GM18870 (cell line): Measurements from ENCODE around the gene PAK6.

Experiments
- ATAC-seq: cut with Tn5 transposase; IDR thresholded peaks from one replicate; pipeline ENCODE4 v1.9.1; 2021; ENCODE audit warnings: moderate library complexity; ENCODE audit not compliant: unreplicated experiment

Gene PAK6

GRCh38 chr15:40275523-40275922 lies 36.7 kb downstream of the PAK6 start:
- ATAC-seq, result no peak

GRCh38 chr15:40275954-40276353 lies 37.1 kb downstream of the PAK6 start:
- no peak for ATAC-seq

DNA sequence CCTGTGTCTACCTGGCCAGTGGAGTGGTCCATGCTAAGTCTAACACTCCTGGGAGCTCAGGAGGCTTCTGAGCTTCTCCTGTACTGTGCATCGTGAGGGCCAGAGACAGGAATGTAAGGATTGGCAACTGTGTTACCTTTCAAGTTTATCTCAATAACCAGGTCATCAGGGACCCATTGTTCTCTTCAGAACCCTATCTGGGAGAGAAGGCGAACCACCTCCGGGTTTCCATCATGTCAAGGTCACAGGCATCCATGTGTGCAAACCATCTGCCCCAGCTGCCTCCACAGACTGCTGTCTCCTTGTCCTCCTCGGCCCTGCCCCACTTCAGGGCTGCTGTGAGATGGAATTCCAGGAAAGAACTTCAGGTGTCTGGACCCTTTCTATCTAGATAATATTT lies 38.1 kb downstream of the PAK6 start:
- no peak for ATAC-seq

- ATAC-seq, result no peak
Measured at GRCh38 chr15:40277471-40277870, 38.6 kb downstream of the PAK6 start.

GRCh38 chr15:40278026-40278425 lies 39.2 kb downstream of the PAK6 start:
- ATAC-seq, result no peak

GRCh38 chr15:40279437-40280141 lies 40.7 kb downstream of the PAK6 start:
- ATAC-seq, result no peak

- ATAC-seq, result no peak
Measured at GRCh38 chr15:40280260-40281056, 41.6 kb downstream of the PAK6 start.

- no peak for ATAC-seq
Measured at GRCh38 chr15:40281057-40281800, 42.4 kb downstream of the PAK6 start.

- ATAC-seq, result no peak
Measured at GRCh38 chr15:40281801-40282146, 42.9 kb downstream of the PAK6 start.

GRCh38 chr15:40282147-40282868 lies 43.4 kb downstream of the PAK6 start:
- ATAC-seq, result no peak

DNA sequence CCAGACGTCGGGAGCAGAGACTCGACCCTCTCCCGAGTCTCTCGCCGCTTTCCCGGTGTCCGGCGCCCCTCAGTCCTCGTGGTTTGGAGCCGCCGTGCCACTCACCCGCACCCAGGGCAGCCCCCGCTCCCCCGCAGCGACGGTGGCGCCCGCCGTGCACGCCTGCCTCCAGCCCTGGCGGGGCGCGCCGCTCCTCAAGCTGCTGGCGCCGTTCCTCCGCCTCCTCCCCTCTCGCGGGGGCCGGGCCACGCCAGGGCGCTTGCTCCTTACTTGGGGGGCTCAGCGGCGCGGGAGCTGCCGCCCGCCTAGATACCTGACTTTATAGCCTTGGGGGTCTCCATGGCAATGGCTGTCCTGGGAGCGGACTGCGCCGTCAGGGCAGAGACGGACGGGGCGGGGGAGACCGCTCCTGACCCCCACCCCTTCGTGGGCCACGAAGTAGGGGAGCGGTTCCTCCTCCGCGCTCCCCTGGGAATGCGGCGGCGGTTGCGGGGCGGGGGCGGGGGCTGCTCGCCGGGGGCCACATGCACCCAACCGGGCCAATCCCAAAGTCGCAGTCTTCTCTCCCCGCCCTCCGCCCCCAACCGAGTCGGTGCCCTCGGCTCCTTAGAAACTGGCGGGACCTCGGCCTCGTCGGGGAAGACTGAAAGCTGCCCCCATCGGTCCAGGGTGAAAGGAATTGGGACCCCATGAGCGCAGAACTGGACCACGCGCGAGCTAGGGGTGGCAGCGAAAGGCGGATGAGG lies 44.2 kb downstream of the PAK6 start, which contains the start of gene ANKRD63:
Gene ANKRD63 (minus strand): TSS at position 196 of the 746 bp plus-strand sequence. CDS start 478 bp downstream, outside the sequence.
- no peak for ATAC-seq

- no peak for ATAC-seq
Measured at GRCh38 chr15:40283615-40284300, 44.9 kb downstream of the PAK6 start.

- no peak for ATAC-seq
Measured at GRCh38 chr15:40285151-40285550, 46.3 kb downstream of the PAK6 start.

- ATAC-seq, result no peak
Measured at GRCh38 chr15:40285554-40286011, 46.7 kb downstream of the PAK6 start.

- ATAC-seq, result no peak
Measured at GRCh38 chr15:40286061-40286532, 47.2 kb downstream of the PAK6 start.

DNA sequence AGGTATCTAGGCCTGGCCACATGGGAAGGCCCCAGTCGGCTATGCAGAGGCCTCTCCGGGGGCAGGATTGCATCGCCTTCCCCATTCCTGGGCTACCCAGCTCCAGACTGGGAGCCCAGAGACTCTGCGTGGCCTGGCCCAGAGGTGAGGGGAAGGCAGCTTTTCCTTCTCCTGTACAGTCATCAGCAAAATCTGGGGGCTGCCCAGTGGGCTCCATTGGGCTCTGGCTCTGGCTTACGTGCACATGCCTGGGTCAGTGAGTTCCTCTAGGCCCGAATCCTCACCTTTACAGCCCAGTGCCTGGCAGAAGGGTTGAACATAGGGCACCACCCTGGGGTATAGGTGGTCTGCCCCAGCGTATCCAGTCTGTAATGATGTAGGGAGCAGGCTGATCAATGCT lies 47.9 kb downstream of the PAK6 start:
- no peak for ATAC-seq

DNA sequence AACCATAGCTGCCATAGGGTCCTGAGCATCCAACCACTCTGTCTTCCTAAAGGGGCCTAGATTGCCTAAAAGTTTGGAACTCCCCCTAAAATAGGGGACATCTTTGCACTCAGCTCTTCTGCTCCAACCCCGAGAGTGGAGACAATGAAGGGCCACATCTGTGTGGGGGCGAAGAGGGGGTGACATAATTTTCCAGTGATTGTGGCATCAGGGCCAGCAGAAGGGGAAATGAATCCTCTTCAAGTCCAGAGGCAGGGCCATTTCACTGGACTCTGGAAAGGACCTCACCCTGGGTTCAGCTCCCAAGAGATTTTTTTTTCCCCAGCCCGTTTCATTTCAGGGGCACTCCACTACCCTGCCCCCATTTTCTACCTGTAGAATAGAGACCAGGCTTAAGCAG lies 48.6 kb downstream of the PAK6 start:
- ATAC-seq, result no peak

- no peak for ATAC-seq
Measured at GRCh38 chr15:40287968-40288367, 49.1 kb downstream of the PAK6 start.

- ATAC-seq, result no peak
Measured at GRCh38 chr15:40289140-40289775, 50.4 kb downstream of the PAK6 start.
